Measurements from ENCODE around the gene AWAT1. TPM values are rescaled to one million over a fixed set of nuclear protein-coding genes. Genes with fewer than 3 reads are reported as not detected.

The AWAT1 gene
- polyA plus RNA-seq, 1 donor from 2014 or later: not detected

Small RNA genes lying within 50 kb of the gene (small RNA-seq; reads per million reads assigned to genes)
- 0.08 to 0.74 (median 0.69) reads per million in 3 experiments for gene RNA5SP507

Other genes with a start within 250 kb of the AWAT1 start
- not detected in 2 replicates for gene AWAT2, start 184.7 kb upstream of the AWAT1 start, polyA plus RNA-seq
- not detected in 2 replicates for gene OTUD6A, start 172.2 kb upstream of the AWAT1 start, polyA plus RNA-seq
- gene IGBP1, start 101.2 kb upstream of the AWAT1 start, polyA plus RNA-seq: 80.8 and 94.1 TPM in 2 replicates
- gene DGAT2L6, start 57.2 kb upstream of the AWAT1 start, polyA plus RNA-seq: not detected in 2 replicates
- gene P2RY4, start 25.5 kb downstream of the AWAT1 start, polyA plus RNA-seq: not detected in 2 replicates
- gene ARR3, start 33.7 kb downstream of the AWAT1 start, polyA plus RNA-seq: not detected in 2 replicates
- gene RAB41, start 47.5 kb downstream of the AWAT1 start, polyA plus RNA-seq: not detected in 2 replicates
- 55.7 and 64.7 TPM in 2 replicates for gene PDZD11, start 55.3 kb downstream of the AWAT1 start, polyA plus RNA-seq
- 1.1 and 2.7 TPM in 2 replicates for gene KIF4A, start 55.4 kb downstream of the AWAT1 start, polyA plus RNA-seq
- gene GDPD2, start 188.7 kb downstream of the AWAT1 start, polyA plus RNA-seq: 0.84 TPM in 1 of 2 replicates, not detected in the other
- 62.2 and 66.5 TPM in 2 replicates for gene DLG3, start 210.2 kb downstream of the AWAT1 start, polyA plus RNA-seq

All from neural cell (in vitro differentiated cells).